ENCODE results near the gene POP4.
"Not testable (repeated sequence)": the region's sequence is repeated elsewhere in the genome, so short reads cannot be mapped to it uniquely, and the experiment has no call there.

Gene POP4

DNA sequence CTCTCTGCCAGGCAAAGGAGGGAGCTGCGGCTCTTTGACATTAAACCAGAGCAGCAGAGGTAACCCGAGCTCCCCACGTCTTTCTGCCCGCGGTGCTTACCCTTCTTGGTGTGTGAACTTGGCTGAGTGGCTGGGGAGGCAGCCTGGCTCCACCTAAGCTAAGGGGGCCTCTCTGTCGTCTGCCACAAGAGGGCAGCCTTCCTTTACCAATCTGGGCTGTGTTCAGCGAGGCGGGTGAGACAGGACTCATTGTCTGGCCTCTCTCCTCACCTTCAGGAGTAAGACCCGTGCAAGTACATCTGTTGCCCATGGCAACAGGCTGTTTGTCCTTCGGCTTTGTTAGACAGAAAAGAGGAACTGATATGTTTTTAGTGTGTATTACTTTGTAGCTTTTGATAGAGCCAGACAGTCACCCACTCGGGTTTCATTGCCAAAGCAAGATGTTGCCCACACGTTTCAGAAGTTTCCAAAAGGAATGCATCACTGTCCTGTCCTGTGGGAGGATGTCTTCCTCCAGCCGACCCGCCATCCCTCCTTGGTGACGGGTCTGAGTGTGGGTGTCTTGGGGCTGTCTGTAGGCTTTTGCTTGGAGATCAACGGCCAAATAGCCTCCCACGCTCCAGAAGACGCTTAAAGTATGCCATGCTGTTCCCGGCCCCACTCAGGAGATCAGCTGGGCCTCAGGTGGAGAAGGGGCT, 4.6 kb downstream of the POP4 start:
- peak; percentile 67 to 74 for DNase-seq (ENCODE audit: low read depth in 2 of 2)

- no peak for DNase-seq (ENCODE audit: low read depth in 2 of 2)
These were observed 6.0 kb downstream of the POP4 start for GRCh38 chr19:29612121-29612520.

DNA sequence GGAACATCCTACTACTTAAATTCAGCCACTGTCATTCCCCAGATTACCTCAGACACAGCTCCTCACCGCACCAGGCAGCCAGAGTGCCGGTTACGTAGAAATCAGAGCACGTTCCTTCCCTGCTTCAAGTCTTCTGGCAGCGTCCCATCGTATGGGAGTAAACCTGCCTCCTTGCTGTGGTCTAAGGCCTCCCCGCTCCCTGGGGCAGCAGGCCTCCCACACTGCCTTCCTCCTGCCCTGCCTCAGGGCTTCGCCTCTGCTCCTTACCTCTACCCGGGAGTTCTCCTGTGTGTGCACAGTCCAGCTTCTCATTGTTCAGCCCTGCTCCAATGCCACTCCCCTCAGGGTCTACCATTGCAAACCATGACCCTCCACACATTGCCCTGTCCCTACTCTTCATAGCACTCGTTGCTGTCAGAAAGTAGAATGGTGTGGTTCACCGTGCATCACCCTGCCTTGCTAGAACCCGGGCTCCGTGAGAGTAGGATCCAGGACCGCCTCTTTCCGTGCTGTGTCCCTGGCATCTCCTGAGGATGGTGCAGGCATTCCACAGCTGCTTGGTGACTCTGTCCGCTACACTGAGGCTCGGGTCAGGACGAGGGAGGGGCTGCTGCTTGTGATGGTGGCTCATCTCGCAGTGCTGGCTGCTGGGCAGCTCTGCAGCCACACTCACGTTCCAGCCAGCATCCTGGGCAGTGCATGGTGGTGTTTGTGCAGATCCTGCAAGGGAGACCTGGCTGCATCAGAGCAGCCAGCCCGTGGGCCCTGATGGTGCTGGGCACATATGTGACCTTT, 6.9 kb downstream of the POP4 start:
- DNase-seq (ENCODE audit: low read depth in 2 of 2) = no peak

DNA sequence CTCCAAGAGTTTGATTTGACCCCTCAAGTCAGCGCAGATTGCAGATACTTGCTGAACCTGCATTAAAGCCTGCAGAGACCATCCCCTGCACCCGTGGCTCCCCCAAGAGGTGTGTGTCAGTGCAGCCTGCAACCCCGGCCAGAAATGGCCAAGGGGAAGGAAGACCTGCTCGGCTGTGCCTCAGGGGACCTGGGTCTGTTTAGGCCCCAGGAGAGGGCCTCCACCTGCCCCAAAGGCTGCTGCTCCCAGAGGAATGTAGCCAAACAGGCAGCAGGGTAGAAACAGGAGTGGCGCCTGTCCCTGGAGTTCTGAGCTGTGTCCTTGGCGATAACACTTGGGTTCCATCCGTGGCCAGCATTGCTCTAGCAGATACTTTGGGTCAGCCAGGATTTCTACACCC, 8.0 kb downstream of the POP4 start:
- no peak for DNase-seq (ENCODE audit: low read depth in 2 of 2)

DNA sequence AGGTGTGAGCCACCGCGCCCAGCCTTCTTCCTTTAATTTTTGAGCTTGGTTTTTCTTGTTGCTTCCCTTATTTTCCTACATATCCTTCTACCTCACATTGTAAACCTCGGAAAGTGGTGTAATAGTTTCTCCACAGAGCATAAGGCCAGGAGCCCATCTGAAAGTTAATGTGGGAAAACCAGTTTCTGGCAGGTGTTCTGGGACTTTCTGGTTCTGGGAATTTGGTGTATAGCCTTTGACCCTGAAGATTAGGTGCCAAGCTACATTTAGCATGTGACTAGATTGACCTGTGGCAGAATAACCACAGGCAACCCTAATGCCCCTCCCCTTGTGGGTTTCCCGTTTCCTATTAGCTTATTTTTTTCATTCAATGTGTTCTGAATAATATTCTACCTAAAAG, 8.7 kb downstream of the POP4 start:
- no peak for DNase-seq (ENCODE audit: low read depth in 2 of 2)

DNA sequence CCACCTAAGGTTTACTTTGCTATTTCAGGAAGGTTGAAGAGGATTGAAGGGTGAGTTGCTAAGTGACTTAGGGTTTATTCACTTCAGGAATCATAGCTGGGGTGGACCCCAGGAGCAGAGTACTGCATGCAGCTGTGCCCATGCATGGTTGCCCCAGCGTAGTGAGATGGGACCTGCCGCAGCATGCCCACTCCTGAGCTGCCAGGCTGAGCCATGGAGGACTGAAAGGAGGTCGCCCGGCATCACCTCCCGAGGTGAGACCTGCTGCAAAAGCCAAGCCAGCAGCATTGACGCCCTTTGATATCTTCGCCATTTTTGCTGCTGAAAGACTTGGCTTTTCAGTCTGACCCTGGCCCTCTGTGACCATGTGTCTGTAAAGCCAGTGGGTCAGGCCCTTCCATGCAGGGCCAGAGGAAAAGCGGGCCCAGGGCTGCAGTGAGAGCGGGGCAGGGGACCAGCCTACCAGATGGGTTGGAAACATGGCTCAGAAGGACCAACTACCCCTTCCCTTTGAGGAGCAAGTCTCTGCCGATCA, 9.9 kb downstream of the POP4 start:
- no peak for DNase-seq (ENCODE audit: low read depth in 2 of 2)

- DNase-seq (ENCODE audit: low read depth in 2 of 2) = no peak
These were observed 10.5 kb downstream of the POP4 start for GRCh38 chr19:29616541-29616940.

GRCh38 chr19:29617366-29618266, 11.5 kb downstream of the POP4 start:
- DNase-seq (ENCODE audit: low read depth in 2 of 2) = no peak

DNA sequence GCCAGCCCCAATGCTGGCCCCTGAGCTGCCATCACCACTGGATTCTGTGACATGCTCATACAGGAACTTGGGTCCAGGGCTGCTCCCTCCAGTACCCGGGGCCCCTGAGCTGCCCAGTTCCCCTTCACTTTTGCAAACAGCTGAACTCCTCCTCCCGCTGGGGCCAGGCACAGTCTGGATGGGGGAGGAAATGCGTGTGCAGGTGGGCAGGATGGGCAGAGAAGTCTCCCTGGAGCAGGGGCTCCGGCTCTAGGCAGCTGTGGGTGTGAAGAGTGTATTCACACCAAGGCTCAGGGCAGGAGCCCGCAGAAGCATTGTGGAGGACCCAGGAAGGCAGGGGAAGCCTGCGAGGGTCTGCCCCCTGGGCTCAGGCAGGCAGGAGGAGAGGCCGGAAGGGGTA, 12.4 kb downstream of the POP4 start:
- DNase-seq (ENCODE audit: low read depth in 2 of 2) = no peak

DNA sequence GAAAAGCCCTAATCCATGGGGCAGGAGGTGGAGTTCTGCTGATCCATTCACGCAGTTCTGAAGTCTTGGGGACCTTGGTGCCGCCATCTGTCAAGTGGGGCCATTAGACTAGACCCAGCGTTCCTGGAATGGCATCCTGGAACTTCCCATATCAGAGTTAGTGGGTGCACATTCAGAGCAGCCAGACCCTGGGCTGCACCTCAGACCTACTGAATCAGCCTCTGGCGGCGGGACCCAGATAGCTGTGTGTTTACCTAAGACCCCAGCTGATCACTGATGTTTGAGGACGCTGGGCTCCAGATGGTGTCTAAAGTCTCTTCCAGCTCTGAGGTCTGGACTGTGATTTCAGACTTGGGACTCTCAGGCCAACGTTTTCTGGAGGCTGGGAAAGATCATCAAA, 12.8 kb downstream of the POP4 start:
- DNase-seq (ENCODE audit: low read depth in 2 of 2) = no peak

GRCh38 chr19:29620931-29621351, 14.9 kb downstream of the POP4 start:
- DNase-seq (ENCODE audit: low read depth in 2 of 2) = no peak

DNA sequence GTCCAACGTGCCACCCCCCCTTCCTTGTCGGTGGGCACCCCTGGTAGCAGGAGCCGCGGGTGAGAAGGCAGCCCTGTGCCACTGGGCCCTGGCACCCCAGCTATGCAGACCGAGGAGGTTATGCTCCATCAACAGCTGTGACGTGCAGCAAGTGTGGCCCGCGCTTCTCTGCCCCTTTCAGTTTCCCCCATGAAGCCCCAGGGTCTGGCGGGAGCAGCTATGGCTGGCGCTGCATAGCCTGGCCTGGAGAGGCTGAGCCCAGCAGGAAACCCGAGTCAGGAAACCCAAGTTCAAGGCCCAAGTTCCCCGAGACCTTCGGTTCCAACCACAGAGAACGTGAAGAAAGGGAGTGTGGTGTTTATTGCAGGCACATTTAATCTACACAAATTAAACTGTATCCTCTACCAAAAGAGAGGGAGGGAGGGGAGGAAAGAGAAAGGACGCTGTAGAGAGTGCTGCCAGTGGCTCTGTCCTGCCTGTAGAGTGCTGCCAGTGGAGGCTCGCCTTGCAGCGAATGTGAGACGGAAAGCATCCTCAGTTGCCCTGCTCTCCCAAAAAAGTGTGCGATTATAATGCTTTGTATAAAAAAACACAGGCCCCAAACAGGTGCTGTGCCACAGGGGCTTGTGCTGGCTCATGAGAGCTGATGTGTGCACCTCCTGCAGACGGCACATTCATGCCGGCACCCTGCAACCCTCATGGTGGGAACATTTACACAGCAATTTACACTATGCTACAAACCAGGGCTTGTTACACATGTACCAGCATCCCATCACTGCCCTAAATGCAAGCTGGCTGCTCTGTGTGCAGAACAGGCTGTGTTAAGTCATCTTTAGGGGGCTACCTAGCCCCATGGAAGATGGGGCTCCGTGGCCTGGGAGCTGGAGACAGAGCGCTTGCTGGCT, 16.3 kb downstream of the POP4 start:
- DNase-seq (ENCODE audit: low read depth in 2 of 2) = no peak

DNA sequence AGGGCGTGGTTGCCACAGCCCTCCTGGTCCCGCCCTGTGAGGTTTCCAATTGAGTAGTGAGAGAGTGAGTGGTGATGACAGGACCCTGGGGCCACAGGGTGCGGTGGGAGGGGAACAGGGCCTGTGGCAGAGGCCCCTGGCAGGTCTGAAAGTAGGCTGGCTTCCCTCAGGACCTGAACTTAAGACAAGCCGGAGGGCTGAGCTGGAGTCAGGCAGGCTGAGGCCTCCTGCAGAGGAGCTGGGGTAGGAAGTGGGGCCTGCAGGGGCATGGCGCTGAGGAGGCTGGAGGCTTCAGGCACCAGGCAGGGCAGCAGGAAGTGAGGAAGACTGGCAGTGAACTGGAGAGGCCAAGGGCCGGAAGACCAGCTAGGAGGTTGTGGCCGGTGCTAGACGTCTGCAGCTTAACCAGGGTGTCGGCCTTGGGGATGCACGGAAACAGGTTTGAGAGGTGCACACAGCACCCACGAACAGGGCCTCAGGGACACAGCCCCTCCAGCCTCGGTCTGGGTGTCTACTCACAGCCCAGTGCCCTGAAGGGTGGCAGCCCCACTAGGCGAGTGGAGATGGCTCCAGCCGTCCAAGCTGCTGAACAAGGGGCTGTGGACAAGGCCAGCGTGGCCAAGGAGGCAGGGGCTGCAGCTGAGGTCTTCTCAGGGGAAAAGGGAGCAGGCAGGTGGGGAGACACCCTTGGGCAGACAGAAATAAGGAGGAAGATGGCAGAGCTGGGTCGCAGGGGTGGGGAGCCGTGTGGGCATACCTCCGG, 17.8 kb downstream of the POP4 start:
- DNase-seq (ENCODE audit: low read depth in 2 of 2) = no peak

- DNase-seq (ENCODE audit: low read depth in 2 of 2) = no peak
These were observed 18.6 kb downstream of the POP4 start for GRCh38 chr19:29624489-29625185.

- DNase-seq (ENCODE audit: low read depth in 2 of 2) = no peak
These were observed 19.1 kb downstream of the POP4 start for GRCh38 chr19:29625186-29625651.

- no peak for DNase-seq (ENCODE audit: low read depth in 2 of 2)
These were observed 20.3 kb downstream of the POP4 start for GRCh38 chr19:29626386-29626785.

DNA sequence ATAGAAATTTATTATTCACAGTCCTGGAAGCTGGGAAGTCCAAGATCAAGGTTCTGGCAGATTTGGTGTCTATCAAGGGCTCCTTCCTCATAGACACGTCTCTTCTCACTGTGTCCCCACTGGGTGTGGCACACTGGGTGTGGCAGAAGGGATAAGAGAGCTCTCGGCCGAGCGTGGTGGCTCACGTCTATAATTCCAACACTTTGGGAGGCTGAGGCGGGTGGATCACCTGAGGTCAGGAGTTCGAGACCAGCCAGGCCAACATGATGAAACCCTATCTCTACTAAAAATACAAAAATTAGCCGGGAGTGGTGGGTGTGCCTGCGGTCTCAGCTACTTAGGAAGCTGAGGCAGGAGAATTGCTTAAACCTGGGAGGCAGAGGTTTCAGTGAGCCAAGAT, 20.7 kb downstream of the POP4 start:
- DNase-seq (ENCODE audit: low read depth in 2 of 2) = not testable (repeated sequence)

DNA sequence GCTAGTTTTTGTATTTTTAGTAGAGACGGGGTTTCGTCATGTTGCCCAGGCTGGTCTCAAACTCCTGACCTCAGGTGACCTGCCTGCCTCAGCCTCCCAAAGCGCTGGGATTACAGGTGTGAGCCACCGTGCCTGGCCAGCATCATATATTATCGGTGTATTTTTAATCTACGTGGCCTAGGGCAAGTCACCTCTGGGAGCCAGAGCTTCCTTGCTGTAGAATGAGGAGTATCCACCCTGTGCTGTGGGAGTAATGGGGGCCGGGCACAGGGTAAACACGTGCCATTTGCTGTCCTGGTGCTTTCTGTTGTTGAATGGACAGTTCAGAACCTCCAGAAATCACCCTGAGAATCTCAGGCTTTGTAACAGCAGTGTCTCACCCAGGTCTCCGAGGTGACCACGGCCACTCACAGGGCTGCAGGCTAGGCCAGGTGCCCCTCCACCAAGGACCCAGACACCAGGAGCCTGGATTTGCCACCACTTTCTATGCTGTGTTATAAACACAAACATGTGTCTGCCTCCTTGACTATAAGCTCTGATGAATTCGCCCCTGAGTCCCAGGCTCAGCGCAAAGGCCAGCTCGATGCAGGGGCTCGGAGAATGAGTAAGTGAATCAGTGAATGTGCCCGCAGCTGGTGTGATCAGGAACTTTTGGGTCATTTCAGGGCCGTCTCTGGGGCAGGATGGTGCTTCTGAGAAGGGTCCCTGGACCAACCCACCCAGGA, 22.7 kb downstream of the POP4 start:
- DNase-seq (ENCODE audit: low read depth in 2 of 2) = no peak

Measured in stimulated activated CD8-positive, alpha-beta memory T cell treated with anti-CD3 and anti-CD28 coated beads, Interleukin-2, amount 100 ng/mL, for 1 hour (primary cell).